Stimulated activated CD4-positive, alpha-beta T cell treated with anti-CD3 and anti-CD28 coated beads, Interleukin-4, amount 100 ng/mL, for 24 hours (primary cell): Measurements from ENCODE around the gene KRT27.
A peak's percentile ranks its signal among the peaks of the same experiment; 100 is the strongest.

ENCODE experiments used
- DNase-seq: peaks from one replicate; pipeline ENCODE4 v3.0.0-alpha.2; 2020

The KRT27 gene

DNA sequence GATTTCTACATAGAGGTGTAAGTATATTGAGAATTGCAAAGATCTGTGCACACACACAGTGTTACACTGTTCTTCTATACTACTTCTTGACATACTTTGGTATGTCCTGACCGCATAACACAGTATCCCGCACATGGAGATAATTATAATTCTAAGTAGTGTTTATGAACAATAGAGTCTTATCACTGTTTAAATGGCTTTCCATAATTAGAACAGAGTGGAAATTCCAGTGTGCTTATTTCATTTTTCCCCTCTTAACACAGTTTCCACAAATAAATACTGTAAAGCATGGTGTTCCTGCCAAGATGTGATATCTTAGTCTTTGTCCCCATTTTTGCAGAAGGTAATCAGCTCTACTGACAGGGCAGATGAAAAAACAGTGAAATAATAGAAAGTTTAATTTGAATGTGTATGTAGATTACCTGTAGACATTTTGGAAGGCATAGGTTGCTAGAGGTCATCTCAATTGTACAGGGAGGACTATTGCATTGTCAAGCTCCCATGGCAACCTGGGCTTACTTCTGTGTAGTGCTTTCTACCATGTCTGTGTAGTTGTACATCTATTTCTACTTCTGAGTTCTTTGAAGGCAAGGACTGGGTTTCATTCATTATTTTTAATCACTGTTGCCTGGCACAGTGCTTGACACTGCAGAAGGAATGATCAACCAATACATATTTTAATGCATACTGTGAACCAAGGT lies 27.5 kb upstream of the KRT27 start:
- no peak for DNase-seq

DNA sequence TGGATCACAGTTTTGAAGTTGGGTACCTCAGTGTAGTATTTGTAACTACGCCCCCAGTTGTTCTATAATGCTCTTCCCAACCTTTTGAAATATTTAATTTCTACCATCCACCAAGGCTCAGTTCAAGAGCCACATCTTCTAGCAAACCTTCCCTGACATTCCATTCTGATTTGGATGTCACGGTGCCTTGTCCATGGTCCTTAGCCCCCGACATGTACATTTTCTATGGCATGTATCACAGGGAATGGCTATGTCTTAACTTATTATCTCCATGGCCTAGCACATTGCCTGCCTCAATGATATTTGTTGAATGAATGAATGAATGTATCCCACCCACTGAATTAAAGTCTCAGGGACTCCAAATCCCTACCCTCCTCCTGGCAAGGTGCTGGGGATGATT lies 23.8 kb upstream of the KRT27 start:
- no peak for DNase-seq

DNA sequence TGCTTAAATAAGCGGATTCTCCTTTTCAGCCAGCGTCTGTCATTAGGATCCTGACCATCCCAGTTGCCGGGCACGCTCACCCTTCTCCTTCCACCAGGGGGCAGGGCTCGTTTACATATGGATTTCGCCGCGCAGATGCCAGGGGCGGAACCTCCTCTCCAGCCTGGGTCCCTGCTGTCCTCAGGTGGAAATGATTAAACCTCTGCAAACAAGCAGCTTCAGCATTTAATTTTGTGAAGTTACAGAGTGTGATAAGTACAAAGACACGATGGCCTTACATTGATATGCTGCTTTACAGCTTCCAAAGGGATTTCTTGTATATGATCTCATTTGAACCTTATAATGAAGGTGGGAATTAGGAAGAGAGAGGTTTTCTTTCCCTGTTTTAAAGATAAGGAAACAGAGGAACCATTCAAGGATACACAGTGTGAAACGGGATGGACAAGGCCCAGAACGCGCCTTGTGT lies 21.3 kb upstream of the KRT27 start:
- peak; percentile 81 for DNase-seq

DNA sequence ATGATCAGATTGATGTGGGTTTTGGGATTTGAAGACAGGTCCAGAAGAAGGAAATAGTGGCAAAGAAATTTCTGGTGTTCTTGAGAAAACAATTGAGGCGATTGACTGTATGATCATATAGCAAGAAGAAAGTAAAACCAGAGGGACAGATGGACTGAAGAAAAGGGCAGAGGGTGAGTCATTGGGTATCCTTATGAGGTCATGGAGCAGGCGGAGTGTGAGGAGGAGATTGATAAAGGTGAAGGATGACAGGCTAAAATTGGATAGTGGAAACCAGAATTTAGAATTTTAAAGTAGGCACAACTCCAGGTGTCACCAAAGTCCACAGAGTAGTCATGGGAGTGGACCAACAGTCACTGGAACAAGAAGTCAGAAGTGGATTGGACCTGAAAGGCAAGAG lies 18.8 kb upstream of the KRT27 start:
- DNase-seq = no peak

DNA sequence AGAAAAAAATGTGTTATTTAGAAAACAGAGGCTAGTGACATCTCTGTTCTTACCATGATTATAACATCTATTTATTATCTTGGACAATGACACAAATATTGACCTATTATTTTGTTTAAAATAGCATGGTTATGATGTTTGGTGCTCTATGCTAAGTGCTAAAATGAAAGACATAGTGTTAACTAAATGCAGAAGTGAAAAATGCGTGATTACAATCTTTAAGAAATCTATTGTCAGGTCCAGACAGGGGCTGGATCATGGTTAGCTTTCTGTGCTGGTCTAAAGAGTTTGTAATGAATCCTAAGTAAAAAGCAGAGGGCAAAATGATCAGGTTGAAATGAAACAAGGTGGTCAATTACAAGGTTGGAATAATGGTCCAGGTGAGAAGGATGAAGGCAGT lies 18.0 kb upstream of the KRT27 start:
- DNase-seq = no peak

DNA sequence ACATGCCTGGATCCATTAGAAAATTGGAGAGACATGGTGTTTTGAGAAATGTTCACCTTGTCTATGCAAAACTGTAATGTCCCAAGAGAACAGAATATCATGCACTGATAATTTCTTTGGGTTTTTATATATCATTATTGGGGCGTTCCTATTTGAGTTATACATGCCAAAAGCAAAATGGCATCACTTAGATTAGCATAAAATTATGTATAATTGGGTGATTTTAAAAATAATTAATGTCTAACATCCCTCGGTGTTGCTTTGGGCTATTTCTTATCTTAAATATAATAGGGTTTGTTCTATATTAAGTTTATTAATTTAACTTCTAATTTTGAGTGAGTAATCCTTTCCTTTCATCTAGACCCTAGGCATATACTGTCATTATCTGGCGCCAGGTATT lies 17.5 kb upstream of the KRT27 start, which contains the start of gene KRT28:
KRT28 (minus strand) TSS at position 101 of the 400 bp plus-strand sequence; CDS start at position 35, 66 bp downstream.
- DNase-seq = no peak

DNA sequence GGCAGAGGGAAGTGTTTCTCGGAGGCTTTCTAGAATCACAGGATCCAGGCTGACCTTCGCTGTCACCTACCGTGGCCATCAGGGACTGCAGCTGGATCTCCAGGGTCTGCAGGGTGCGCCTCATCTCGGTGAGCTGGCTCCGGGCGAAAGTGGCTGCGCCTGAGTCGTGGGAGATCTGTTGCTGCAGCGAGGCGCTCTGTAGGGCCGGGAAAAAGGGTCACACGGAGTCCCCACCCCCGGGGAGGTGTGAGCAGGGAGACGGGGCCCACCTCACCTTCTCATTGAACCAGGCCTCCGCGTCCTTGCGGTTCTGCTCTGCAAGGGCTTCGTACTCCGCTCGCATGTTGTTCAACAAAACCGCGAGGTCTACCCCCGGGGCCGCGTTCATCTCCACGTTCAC lies 14.5 kb upstream of the KRT27 start:
- DNase-seq = no peak

DNA sequence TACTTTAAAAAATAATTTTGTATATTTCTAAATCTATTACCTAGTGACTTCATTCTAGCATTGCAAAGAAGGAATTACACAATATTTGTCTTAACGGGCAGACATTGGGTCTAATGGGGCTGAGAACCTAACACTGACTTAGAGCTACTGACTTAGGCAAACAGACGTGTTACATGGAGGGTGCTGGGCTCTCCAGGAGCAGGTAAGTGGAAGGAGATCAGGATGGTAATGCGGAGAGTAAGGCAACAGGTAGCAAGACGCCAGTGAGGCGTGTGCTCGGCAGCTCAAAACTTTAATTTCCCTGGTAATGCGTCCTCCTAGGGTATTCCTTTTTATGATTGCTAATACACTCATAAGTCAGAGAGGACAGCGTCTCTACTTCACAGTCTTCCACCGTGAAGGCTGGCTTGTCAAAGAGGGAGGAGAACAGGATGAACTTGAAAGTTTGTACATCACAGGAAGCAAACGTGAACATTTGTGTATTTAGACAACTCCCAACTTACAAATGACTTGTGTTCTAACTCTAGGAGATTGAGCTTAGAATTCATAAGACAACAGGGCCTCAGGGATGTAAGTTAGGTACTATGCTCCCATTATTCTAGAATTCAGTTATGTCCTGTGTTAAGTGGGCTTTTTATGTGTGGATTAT lies 12.8 kb upstream of the KRT27 start:
- DNase-seq = no peak

DNA sequence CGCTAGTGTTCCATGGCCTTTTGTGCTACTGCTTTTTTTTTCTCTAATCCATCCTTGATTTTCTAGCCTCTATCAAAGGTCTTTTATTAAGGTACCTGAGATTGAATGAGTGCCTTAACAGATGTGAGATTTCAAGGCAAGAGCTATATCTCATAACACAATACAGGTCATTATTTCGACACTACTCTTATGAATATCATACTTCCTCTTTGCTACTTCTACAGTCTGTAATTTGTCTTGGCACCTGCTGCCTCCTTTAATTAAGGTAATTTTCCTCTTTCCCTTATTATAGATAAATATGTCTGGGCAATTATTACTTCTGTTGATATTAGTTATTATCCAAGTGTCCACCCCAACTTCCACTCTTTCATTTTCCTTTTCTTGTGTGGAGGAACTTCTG lies 12.1 kb upstream of the KRT27 start:
- no peak for DNase-seq

DNA sequence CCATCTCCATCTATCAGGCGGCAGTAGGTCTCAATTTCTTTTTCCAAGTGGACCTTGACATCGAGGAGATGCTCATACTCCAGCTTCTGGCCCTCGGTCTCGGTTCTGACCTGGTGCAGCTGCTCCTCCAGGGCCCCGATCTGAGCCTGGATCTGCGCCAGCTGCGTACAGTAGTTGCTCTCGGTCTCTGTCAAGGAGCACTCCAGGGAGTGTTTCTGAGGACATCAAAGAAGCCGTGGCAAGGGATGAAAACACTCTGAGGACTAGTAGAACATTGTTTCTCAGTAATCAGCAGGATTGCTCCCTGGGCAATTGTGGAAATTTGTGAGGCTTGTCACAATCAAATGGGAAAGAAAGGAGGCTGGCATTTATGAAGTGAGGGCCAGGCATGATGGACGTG lies 11.5 kb upstream of the KRT27 start:
- no peak for DNase-seq

DNA sequence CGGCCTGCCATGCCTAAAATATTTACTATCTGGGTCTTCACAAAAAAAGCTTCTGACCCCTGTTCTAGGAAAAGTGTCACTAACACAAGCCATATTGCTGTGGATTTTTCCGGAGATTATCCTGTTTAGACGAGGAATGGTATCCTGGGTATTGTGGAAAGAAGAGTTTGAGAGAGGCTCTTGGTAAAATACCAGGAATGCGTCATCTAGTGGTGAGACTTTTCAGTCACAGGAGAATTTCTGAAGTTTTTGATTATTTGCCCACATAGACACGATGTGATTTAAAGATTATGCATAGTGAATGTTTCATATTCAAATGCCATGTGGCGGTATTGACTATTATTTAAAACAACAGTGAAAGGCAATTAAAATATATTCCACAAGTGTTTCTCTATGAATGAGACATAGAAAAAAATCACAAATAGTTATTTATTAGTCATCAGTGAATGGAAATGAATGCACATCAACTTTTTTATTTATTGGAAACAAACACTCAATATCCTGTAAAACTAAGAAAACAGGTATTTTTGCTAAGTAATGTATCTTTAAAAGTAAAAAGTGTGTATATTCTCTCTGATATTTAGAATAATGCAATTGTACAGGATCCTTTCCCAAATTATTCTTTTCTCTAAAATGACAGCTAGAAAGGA lies 9.6 kb upstream of the KRT27 start:
- no peak for DNase-seq

DNA sequence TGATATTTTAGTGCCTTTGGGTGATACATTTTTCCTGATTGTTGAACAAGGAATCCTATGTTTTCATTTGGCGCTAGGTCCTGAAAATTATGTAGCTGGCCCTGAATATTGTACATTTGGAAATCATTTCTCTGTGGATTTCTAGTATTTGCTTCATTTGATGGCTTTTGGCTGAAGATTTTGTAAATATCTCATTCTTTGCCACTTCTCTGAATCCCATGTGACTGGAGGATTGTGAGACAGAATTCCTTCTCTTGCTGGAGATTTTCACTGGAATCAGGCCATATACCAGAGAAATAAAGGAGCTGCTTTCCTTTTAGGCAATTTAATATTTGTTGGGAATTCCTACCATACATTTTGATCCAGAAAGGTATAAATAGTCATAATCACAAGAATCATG lies 8.8 kb upstream of the KRT27 start:
- no peak for DNase-seq

DNA sequence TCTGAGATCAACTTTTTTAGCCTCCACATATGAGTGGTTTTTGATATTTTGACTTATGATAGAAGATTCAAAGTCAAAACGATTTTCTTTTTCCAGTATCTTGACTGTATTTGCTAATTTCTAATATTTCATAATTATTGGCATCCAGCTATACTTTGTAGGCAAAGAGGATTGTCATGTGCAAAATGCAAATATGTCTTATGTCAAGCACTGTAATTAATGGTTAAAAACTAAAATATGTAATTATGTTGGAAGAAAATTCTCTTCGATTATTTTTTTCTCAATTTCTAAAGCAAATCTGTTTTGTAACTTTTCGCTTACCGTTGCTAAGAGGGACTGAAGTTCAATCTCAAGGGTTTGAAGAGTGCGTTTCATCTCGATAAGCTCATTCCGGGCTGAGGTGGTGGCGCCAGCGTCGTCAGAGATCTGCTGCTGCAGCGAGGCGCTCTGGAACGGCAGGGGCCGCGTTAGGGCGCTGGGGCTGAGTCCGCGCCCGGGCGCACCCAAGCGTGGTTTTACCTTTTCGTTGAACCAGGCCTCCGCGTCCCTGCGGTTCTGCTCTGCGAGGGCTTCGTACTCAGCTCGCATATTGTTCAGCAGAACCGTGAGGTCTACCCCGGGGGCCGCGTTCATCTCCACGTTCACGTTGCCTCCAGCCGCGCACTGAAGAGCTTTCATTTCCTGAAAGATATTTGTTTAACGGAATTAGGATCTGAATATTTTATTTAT lies 3.0 kb downstream of the KRT27 start:
- peak; percentile 12 for DNase-seq

DNA sequence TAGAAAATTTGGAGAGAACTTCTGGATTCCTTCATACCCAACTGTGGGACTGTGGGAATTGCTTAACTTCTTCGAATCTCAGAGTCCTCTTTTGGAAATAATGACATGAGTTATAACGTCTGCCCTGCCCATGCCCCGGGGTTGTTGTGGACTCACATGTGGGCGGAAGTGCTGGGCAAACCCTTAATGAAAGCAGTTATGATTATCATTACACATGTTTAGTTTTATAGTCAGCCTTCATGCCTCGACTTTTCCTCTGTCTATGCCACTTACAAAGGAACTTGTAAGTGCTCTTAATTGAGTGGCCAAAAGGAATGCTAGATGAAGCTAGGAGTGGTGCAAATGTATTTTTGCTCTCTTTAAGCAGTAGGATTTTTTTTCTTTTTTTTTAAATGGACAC lies 3.9 kb downstream of the KRT27 start:
- DNase-seq = no peak

DNA sequence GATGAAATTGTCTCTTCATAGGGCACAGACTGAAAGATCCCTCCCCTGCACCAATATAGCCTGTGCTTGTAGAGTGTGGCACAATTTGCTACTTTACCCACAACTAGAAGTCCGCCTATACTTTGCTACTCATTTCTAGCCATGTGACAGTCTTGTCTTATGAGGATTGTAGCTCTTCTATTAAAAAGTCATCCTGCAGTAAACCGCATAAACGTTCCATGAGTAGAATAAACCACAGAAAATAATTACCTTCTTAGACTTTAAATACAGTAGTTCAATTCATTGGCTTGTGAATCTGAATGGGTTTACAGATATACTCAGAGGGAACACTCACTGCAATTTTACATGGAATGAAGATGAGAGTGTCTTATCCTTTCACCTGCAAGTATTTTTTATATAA lies 4.4 kb downstream of the KRT27 start:
- no peak for DNase-seq

DNA sequence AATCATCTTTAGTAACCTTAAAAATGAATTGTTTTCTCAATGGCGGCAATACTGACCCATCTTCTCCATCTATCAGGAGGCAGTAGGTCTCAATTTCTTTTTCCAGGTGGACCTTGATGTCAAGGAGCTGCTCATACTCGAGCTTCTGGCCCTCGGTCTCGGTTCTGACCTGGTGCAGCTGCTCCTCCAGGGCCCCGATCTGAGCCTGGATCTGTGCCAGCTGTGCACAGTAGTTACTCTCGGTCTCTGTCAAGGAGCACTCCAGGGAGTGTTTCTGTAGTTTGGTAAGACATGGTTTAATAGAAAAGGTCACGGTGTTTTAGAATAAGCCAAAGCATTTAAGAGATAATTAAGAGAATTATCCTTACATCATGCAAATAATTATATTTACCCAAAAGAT lies 4.9 kb downstream of the KRT27 start:
- no peak for DNase-seq

DNA sequence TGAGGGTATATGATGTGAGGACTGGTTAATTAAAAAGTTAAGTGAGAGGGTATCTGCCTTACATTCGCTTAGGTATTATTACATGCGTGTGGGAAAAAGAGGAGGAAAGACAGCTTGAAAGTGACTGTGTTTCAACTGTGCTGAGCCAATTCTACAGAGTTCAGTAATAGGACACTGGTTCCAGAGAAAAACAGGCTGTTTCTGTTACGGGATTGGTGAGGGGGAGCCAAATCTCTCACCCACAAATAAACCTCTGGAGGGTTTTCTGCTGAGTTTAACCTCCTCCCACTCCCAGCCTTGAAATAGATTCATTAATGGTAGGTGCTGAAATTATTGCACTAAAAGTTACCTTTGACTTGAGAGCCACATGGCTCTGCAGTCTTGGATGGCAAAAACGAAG lies 6.4 kb downstream of the KRT27 start:
- no peak for DNase-seq

DNA sequence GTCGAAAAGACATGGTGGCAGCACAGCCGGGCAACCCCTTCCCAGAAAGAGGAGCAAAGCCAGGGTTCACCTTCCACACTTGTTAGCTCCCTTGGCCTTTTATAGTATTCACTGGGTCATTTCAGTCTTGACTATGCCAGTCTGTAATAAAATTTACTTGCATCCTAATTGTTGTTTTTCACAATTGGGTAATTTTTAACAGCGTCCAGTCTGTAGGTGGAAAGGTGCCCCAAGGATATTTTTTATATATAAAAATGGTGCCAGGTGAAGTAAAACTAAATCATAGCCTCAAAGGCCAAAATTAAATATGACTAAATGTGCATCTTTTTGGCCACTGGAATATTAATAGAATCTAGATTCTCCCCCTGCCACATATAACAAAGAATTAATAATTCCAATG lies 10.2 kb downstream of the KRT27 start, which contains the start of gene KRT26:
KRT26 (minus strand) TSS at position 101 of the 400 bp plus-strand sequence; CDS start at position 13, 88 bp downstream.
- DNase-seq = no peak

DNA sequence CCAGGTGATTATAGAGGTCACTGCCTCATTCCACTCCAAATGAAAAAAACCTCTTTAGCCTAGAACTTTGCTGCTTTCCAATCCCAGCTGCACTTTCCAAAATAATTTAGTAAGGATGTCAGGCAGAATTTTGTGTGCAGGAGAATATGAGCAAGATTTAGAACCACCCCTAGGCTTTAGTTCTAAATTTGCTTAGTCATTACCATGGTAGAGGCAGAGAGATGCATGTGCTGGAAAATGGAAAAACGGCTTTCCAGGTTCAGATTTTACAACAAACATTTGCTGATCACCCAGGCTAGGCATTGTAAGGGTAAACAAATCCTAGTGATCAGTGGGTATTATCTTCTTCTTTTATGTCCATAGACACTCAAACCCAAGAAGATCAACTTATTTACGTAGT lies 16.7 kb downstream of the KRT27 start:
- no peak for DNase-seq

DNA sequence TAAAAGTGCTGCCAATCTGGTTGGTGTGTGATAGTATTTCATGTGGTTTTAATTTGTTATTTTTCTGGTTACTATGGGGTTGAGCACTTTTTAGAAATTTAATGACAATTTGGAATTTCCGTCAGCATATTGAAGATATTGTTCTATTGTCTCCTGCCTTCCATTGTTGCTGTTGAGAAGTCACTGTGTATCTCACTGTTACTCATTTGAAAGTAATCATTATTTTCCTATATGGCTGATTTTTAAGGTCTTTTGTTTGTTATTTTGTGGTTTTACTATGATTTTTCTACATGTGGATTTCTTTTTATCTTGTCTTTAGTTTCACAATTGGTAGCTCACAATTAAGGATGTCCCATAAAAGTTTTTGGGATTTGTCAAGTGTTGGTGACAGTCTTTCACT lies 18.6 kb downstream of the KRT27 start:
- DNase-seq = no peak

DNA sequence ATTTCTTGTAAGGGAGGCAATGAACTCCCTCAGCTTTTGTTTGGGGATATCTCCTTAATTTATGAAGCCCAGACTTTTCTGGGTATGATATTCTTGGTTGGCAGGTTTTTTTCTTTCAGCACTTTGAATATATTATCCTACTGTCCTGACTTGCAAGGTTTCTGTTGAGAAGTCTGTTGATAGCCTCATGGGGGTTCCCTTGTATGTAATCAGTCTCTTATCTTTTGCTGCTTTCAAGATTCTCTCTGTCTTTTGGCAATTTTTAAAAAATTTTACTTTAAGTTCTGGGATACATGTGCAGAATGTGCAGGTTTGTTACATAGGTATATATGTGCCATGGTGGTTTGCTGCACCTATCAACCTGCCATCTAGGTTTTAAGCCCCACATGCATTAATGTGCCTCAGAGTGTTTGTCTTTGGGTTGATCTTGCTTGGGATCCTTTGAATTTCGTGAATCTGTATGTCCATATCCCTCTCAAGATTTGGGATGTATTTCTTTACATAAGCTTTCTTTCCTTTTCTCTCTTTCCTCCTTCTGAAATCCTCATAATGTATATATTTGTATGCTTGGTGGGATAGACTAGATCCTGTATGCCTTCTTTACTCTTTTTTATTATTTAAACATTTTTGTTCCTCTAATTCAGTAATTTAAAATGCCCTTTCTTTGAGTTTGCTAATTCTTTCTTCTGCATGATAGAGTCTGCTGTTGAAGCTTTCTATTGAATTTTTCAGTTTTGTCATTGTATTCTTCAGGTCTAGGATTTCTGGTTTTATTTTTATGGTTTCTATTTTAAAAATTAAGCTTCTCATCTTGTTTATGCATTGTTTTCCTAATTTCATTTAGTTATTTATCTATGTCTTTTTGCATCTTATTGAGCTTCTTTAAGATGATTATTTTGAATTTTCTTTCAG lies 22.0 kb downstream of the KRT27 start:
- no peak for DNase-seq

DNA sequence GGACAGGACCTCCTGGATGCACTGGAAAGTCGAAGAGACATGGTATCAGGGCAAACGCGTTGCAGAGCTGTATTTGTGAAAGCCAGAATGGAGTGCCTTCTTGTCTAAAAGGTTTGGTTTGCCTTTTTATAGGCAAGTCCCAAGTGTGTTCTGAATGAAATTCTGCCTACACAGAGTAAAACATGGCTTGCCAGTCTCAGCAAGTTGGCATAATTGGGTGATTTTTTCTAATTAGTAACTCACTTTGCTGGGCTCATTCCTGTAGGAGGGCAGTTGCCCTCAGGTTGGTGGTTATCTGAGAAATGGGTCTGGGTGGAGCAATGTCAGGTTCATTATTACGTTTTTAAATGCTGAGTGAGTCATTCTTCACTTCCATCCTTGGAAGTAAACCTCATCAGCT lies 27.1 kb downstream of the KRT27 start, which contains the start of gene KRT25:
KRT25 (minus strand) TSS at position 101 of the 400 bp plus-strand sequence; CDS start at position 41, 60 bp downstream.
- DNase-seq = no peak
